ENCODE data around the gene EPB41L5.

GRCh38 chr2:120208381-120209353 lies 195.8 kb downstream of the EPB41L5 start:
- TF ChIP-seq POLR2A (IDR thresholded peaks at IDR 0.05) (no peak), CTCF (IDR thresholded peaks at IDR 0.05) (no peak), EP300 (IDR thresholded peaks at IDR 0.05) (no peak)

Measured in ovary (tissue), 3 donors.